NCI-H1930 (cell line): ENCODE measurements around the gene ZNF507.

Experiments
- DNase-seq, 2 experiments: peaks; one replicate each; lab custom pipeline; 2025; lab: John Stamatoyannopoulos, UW

Gene ZNF507

DNA sequence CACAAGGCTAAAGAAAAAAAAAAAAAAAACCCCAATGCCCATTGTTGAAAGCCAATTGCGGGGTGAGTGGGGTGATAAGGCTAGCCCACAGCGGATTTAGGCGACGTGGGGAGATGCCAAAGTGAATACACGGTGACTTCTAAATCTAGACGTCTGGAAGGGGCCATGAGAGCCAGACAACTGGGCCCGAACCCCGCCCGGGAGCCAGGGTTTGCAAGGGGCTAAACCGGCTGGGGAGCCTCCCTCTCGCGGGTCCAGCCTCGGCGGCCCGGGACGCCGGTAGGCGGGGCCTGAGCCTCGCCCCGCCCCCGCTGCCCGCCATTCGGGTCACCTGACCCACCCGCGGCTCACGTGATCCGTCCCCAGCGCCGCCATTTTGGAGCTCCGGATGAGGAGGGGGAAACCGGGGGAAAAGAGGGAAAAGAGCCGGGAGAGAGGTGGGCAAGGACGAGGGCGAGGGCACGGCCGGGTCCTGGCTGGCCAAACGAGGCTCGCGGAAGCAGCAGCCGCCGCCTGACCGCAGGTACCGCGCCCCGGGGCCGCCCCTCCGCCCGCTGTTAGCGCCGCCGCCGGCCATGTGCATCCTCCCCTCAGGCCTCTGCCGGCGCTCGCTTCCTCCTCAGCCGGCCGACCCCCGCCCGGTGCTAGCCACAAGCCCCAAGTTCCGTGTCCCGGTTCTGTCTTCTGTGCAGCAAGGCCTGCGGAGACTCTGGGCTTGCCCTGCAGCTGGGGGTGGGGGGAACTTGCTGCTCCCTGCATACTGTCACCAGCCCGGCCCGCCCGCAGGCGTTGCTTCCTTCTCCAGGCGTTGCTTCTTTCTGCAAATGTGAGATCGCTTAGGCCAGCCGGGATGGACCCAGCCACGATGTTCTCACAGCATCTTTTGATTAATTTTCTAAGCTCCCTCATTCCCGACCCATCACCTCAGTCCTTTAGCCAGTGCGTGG is at the start of gene ZNF507:
Gene ZNF507, plus strand, starts transcription at position 350 of the 947 bp plus-strand sequence. CDS start 7,221 bp downstream, outside the sequence.
- DNase-seq: peak; percentile 78 to 84

DNA sequence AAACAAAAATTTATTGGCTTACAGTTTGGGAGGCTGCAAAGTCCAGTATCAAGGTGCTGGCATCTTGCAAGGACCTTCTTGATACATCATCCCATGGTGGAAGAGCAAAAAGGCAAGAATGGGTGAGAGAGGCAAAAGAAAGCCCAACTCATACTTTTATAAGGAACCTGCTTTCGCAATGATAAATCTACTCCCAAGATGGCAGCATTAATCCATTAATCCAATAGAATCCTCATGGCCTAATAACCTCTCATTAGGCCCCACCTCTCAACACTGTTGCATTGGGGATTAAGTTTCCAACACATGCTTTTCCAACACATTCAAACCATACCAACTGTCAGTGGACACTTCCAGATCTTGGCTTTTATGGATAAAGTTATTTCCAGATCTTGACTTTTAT is 48.7 kb upstream of the ZNF507 start:
- DNase-seq: no peak

DNA sequence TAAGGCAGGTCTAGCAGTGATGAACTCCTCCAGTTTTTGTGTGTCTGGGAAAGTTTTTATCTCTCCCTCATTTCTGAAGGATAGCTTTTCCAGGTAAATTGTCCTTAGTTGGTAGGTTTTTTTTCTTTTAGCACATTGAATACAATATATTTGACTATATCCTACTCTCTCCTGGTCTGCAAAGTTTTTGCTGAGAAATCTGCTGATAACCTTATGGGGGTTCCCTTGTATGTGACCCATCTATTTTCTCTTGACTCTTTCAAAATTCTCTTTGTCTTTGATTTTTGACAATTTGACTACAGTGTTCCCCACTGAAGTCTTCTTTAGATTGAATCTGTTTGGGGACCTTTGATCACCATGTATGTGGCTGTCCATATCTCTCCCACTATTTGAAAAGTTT is 42.6 kb upstream of the ZNF507 start:
- no peak for DNase-seq

DNA sequence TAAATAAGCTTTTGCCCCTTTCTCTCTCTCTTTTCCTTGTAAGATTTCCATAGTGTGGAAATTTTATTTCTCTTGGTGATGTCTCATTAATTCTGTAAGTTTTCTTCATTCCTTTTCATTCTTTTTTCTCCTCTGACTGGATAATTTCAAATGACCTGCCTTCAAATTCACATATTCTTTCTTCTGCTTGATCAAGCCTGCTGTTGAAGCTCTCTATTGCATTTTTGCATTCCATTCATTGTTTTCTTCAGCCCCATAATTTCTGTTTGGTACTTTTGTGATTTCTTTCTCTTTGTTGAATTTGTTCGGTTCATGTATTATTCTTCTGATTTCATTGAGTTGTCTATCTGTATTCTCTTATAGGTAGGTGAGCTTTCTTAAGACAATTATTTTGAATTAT is 42.2 kb upstream of the ZNF507 start:
- no peak for DNase-seq

DNA sequence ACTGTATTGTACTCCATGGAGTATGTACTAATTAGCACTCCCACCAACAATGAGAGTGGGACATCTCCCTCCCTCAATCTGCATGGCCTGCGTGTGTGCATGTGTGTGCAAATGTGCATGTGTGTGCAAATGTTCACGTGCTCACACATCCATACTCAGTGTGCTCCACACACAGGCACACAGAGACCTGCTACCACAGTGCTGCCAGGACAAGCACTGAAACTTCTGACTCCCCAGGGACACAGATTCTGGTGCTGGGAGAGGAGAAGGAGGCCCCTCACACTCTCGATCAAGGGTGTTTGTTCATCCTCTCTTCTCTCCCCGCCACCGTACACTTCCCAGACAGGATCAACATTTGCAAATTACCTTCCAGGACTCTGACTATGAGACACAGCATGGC is 37.8 kb upstream of the ZNF507 start:
- DNase-seq: no peak

DNA sequence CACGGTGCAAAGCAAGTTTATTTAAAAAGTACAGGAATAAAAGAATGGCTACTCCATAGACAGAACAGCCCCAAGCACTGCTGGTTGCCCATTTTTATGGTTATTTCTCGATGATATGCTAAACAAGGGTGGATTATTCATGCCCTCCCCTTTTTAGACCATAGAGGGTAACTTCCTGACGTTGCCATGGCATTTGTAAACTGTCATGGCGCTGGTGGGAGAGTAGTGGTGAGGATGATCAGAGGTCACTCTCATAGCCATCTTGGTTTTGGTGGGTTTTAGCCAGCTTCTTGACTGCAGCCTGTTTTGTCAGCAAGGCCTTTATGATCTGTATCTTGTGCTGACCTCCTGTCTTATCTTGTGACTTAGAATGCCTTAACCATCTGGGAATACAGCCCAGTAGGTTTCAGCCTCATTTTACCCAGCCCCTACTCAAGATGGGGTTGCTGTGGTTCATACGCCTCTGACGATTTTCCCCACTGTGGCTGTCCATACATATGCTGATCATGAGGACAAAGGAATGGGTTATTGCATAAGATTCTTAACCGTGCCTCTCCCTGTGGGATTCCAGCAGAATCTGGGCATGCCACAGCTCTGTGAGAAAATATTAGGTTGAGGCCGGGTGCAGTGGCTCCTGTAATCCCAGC is 36.9 kb upstream of the ZNF507 start:
- DNase-seq: no peak

DNA sequence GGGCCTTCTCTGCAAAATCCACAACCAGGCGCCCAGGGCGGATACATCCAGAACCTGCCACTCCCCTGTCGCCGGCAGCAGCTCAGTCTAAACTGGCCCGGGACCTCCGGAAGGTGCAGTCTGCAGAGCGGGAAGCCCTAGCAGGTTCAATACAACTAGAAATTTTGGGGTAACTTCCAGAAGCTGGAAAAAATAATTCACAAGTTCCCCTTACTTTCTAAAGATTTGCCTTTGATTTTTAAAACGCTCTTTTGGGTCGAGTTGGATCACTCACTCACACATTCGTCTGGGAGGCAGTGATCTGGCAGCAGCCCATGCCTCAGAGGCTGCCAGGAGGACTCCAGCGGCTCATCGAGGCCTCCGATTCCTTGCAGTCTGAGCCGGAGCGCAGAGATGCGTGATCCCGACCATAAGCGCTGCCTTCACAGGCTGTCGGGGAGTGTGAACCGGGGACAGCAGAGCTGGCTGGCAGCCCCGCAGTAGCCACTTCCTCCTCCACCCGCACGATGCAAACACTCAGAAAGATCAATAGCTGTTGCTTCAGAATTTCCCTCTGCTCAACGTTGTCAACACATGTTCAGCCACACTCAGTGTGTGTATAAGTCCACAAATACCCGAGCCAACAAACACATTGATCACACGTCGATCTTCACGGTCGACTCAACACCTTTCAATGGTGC is 35.6 kb upstream of the ZNF507 start:
- DNase-seq: no peak

DNA sequence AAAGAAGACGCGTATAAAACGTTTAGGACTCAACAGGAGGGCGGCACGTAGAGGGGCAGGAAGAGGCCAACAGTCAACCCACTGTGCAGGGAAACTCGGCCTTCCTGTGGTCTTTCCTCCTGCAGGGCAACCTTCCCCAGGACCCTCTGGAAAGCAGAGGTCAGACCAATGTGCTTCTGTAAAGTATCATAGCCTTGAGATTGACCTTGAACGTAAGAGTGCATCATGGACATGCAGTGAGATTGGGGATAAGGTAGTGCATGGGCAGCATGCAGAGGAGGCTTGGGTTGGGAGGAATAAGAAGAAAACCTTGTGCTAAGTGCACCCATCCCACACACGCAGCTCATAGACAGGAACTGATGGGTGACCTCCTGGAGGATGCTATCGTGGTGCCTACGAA is 34.0 kb upstream of the ZNF507 start:
- no peak for DNase-seq

DNA sequence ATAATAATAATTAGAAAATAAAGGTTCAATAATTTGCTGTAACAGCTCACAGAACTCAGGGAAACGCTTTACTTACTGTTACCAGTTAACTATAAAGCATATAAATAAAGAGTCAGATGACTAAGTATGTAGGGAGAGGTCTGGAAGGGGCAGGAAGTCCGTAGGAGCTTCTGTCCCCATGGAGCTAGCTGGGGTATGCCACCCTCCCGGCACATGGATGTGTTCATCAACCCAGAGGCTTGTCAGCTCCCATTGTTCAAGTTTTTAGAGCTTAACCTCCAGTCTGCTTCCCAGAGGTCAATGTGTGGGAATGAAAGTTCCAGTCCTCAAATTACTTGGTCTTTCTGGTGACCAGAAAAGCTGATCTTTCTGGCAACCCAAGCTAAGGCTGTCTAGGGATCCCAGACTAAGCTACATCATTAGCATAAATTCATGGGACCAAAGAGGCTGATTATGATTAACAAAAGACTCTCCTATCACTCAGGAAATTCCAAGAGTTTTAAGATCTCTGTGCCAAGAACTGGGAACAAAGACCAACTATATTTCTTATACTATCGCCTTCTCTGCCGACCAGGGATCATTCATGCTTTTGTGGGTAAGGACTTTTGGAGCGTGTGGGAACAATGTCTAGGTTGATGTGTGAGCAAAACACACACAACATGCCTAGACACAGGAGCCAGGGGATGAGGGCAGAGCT is 31.7 kb upstream of the ZNF507 start:
- DNase-seq: no peak

DNA sequence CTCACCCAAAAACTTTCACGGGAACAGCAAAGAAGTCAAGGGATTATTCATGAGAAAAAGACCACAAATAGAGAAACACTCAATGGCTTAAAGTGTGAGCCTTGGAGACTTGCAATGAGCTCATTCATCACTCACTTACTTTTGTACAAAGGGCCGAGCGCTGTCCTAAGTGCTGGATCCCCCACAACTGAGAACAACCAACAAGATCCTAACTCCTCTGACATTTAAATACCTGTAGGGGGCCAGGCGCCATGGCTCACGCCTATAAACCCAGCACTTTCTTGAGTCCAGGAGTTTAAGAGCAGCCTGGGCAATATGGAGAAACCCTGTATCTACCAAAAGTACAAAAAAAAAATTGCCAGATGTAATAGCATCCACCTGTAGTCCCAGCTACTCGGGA is 29.4 kb upstream of the ZNF507 start:
- no peak for DNase-seq

DNA sequence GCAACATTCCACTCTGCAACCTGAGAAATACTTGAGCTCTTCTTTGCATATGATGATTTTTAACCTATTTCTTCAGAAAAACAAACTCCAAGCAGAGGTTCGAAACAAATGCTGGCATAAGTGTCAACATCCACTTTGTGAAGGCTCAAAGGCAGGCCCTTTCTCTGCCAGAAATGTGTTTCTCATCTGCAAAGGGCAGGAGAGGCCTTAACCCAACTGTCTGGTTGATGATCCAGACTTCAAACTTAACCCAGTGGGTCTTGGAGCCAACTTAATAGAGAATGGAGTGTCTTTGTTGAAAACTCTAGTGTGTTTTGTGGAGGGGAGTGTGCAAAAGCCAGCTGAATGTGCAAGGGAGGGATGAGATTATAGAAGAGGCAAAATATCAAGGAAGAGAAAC is 28.3 kb upstream of the ZNF507 start:
- no peak for DNase-seq

DNA sequence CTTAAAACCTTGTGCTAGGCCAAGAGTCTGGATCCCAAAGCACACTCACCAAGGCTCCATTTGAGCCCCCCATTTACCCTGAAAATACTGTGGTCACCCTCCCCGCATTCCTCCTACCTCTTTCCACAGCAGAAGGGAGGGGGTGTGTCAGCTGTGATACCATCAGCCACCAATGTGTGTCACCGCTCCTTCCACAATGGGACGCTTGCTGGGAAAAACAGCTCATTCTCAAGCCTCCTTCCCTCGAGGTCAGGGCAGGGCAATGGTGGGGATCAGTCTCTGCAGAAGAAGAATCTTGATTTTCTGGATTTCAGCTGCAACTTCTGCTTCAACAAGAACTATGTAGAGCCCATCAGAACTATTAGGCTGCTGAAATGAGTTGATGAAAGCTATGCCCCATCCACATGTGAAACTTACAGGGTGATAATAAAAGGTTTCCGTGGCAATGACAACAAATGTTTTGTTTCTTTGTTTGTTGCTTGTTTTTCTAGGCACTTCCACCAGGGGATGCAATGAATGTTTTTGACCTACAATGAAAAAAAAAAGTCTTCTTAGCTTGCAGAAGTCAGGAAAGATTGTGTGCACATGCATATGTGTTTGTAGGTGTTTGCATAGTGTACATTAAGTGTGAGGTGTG is 26.4 kb upstream of the ZNF507 start:
- peak in 1 of 2 experiments; percentile 18 for DNase-seq

DNA sequence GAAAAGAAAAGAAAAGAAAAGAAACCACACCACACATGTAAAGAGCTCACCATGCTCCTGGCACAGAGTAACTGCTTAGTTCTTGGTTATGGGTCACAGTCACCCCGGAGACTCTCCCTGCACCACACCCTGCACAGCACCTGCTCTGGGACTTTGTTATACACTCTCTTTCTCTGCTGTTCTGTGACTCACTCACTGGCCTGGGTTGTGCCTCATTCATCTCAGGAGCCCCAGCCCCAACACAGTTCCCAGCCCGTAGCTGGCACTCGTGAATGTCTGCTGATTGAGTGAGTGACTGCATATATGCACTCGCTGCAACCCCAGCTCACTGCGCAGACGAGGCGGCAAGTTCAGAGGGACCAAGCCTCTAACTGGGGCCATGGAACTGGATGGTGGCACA is 22.9 kb upstream of the ZNF507 start:
- no peak for DNase-seq

DNA sequence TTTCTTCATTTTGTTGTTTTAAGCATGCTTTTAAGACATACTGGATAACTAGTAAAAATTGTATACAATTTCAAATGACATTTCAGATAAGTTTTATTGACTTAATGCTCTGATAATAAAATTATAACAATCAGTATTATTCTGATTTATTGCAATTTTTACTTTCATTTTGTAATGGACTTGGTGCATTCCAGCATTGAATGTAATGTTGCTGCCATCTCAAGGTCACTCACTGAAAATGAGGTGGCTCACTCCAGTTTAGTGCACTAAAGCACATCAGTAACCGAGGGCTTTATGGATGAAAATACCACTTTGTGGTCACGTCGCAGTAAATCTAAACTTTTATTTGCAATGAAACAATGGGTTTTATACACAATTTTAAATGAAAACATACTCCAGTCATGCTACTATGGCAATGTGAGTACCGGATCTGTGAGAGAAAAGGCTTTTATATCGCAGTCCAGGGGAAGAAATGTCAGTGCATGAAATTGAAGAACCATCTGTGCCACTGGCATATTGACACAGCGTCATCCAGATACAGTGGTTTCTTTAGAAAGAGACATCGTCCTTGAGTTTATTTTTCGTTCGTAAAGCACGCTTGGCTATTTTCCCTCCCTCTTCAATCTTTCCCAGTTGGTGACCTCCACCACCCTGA is 20.7 kb upstream of the ZNF507 start:
- no peak for DNase-seq

DNA sequence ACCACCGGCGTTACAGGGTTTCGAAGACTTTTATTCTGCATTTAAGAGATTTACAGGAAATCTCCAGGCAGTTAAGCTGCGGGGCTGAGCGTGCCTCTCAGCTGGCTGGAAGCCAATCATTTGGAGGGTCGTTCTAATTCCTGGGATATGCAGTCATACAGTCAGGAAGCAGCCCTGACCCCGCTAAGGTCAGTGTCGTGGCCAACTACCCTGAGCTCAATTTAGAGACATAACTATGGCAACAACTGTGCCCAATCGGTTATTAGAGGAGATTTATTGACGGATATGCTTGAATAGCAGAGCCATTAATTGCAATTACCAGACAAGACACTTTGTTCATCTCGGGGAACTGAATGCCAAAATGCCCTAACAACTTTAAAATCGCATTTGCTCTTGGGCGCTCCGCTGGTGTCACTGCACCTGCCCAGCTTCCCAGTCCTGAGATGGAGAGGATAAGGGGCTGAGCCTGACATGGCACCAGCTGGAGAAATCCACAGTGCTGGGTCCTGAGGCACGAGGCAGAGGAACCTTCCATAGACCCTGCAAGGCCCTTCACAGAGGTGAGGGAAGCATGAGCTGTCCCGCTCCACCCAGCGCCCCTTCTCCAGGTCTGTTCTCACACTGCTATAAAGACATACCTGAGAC is 15.1 kb upstream of the ZNF507 start:
- no peak for DNase-seq

DNA sequence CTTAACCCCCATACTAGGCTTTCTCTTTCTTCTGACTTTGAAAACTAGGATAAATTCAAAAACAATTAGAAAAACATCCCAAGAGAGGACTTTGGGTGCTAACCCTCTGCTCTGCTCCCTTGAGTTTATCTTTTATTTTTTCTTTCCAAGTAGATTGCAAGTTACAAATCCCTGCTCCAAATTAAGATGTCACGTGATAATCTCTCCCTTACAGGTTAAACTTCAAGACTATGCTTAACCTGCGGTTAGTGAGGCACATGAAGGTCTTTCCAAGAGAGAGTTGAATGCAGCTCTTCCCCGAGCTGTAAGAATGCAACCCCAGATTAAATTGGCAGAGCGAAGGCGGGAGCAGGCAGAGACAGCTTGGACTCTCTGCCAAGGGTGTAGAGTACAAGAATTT is 12.2 kb upstream of the ZNF507 start:
- no peak for DNase-seq

DNA sequence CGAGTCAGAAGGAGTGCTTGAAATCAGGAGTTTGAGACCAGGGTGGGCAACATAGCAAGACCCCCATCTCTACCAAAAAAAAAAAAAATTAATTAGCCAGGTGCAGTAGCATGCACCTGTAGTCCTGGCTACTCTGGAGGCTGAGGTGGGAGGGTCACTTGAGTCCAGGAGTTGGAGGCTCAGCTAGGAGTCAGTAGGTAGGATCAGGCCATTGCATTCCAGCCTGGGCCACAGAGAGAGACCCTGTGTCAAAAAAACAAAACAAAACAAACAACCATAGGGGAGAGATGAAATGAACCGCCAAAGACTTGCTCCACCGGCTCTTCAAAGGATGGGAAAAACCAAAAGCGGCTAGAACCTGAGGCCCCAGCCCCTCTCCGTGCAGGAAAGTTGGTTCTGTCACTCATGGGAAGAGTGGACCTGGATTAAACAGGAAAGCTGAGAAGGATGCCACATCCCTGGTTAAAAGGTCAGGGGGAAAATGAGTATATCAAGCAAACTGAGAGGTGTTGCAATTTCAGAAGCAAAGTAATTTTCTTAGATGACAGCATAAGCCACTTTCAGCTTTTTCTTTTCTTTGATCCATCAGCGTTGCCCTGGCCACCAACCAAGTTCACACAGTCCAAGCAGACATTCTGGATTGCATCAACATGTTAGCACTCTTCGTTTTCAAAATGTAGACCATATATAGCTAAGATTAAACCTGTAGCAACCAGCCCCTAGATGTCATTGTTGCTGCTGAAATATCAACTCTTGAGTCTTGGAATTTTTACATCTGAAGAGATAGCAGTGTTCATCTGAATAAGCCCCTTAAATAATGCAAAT is 8.9 kb upstream of the ZNF507 start:
- DNase-seq: no peak

DNA sequence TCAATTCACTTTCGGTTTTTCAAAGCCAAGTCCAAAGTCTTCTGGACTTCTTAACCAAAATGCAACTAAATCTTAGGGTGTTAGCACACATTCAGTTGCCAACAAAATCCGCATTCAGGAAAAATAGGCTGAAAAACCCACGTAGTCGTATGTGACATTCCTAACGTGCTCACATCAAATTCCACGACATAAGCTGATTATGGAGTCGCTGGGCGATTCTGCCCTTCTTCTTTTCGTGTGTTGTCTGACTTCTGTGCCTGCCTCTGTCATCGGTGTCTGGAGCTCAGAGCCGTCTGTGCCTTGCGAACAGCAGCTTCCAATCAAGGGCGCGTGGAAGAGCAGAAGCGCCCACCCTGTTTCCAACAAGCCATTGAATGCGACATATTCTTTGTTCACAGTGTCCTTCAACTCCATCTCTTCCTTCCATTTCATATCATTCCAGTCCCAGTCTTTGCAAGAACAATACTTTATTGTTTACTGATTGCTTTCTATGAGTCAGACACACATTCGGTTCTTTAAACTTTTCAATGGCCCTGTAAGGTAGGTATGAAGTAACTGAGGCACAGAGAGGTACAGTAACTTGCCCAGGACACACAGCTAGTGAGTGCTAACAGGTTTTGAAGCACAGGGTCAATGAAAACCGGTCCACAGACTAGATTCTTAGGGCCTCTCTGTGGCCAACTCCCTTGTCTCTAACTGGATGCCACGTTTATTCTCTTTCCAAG is 8.2 kb upstream of the ZNF507 start:
- no peak for DNase-seq

DNA sequence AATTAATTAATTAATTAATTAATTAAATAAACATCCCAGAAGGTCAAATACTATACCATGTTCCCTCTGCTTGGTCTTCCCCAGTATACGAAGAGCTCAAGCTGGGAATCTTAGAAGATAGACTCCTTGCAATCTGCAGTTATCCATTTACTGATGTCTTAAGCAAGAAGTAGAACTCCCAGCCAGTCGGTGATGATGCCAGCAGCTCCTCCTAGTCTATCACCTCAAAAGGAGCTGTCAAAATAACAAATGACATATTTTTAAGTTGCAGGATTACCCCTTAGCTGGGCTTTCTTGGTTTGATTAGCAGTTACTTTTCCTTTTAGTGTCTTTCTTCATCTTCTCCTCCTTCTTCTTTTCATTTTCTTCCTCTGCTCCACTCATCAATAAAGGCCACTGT is 6.0 kb upstream of the ZNF507 start:
- DNase-seq: no peak
